ENCODE measurements around the gene MBNL2. TPM values are rescaled to one million over a fixed set of nuclear protein-coding genes. Genes with fewer than 3 reads are reported as not detected.

MBNL2 gene
- total RNA-seq, 3 donors from 2014 or later (not counting 1 experiment from before 2014, with no cell fraction given) = 30.9 to 38.3 (median 33.1) TPM

DNA sequence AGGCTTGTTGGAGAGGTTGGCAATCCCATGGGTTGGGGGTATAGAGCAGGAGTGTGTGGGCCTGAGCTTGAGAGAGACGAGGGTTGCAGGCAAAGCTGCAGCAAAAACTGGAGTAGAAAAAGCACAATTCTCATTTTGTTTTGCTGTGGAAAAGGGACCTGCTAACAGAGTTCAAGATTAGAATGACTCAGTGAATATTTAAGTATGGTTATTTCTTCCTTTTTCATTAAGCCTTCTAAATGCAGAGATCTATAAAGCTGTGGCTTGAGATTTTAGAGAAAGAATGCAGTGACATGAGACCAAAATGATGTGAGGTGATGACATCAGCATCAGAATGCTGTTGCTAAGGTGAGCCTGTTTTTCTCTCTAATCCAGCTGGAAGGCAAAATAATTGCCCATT lies 10.8 kb upstream of the MBNL2 start:
- H3K4me3 ChIP-seq (ENCODE audit: low read length) = no peak overlapping the region
- WGBS (ENCODE audit: insufficient coverage) = 96% methylated on average over 1 of the region's 1 CpG
- H3K27me3 ChIP-seq (ENCODE audit: control insufficient read depth, insufficient read depth, low read length) = no peaks in the 10 kb centered on the region
- TF ChIP-seq CTCF (IDR thresholded peaks at IDR 0.05) = no peak
- Mint-ChIP-seq H3K4me1 (peaks cover 15 to 16% of the 10 kb centered on the region in 2 donors), H3K27ac (no peak overlapping the region), H3K9me3 (no peaks in the 10 kb centered on the region), H3K27me3 (ENCODE audit: low read depth in 2 of 2) (peaks cover 0 to 2% of the 10 kb centered on the region in 2 donors), H3K36me3 (no peaks in the 10 kb centered on the region), H3K4me3 (no peak overlapping the region)
- H3K9me3 ChIP-seq (ENCODE audit: control insufficient read depth, insufficient read depth, low read length) = no peaks in the 10 kb centered on the region
- no peaks in the 10 kb centered on the region for H3K36me3 ChIP-seq (ENCODE audit: control insufficient read depth, insufficient read depth, low read length)
- peaks cover 21% of the 10 kb centered on the region for H3K4me1 ChIP-seq (ENCODE audit: control insufficient read depth, insufficient read depth, low read length)
- no peak for DNase-seq
- no peak for ATAC-seq
- H3K27ac ChIP-seq (ENCODE audit: low read length) = no peak overlapping the region
- intact Hi-C loops (cut with micrococcal nuclease) = no loop called here

- Mint-ChIP-seq H3K4me1 (peaks cover 15 to 16% of the 10 kb centered on the region in 2 donors), H3K9me3 (no peaks in the 10 kb centered on the region), H3K36me3 (no peaks in the 10 kb centered on the region), H3K4me3 (no peak overlapping the region), H3K27ac (no peak overlapping the region), H3K27me3 (ENCODE audit: low read depth in 2 of 2) (peaks cover 0 to 2% of the 10 kb centered on the region in 2 donors)
- Histone ChIP-seq H3K4me1 (ENCODE audit: control insufficient read depth, insufficient read depth, low read length) (peaks cover 21% of the 10 kb centered on the region), H3K9me3 (ENCODE audit: control insufficient read depth, insufficient read depth, low read length) (no peaks in the 10 kb centered on the region), H3K36me3 (ENCODE audit: control insufficient read depth, insufficient read depth, low read length) (no peaks in the 10 kb centered on the region), H3K27ac (ENCODE audit: low read length) (no peak overlapping the region), H3K4me3 (ENCODE audit: low read length) (no peak overlapping the region), H3K27me3 (ENCODE audit: control insufficient read depth, insufficient read depth, low read length) (no peaks in the 10 kb centered on the region)
- ATAC-seq (no peak), DNase-seq (no peak)
- no peak for TF ChIP-seq CTCF (IDR thresholded peaks at IDR 0.05)
- intact Hi-C loops (cut with micrococcal nuclease) = no loop called here
- WGBS (ENCODE audit: insufficient coverage) = 95% methylated on average over 4 of the region's 4 CpGs
Observed at GRCh38 chr13:97212004-97212403, 10.1 kb upstream of the MBNL2 start.

DNA sequence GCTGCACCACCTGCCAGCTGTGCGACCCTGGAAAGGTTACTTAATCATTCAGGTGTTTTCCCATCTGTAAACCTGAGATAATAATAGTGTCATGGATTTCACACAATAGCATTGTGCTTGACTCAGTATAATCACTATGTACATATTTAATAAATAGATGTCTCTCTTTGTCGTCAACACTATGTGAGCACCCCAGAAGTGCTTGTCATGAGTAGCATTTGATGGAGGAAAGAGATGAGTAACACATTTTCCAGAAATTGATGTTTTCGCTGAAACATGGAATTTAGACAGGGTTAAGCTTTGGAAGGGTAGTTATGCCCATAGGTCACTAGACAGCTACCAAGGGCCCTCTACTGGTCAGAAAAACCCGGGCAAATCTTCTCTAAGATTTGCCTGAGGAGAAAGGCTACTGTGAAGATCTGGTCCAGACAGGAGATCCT lies 9.5 kb upstream of the MBNL2 start:
- Histone ChIP-seq H3K4me3 (ENCODE audit: low read length) (no peak overlapping the region), H3K36me3 (ENCODE audit: control insufficient read depth, insufficient read depth, low read length) (no peaks in the 10 kb centered on the region), H3K4me1 (ENCODE audit: control insufficient read depth, insufficient read depth, low read length) (peaks cover 21% of the 10 kb centered on the region), H3K9me3 (ENCODE audit: control insufficient read depth, insufficient read depth, low read length) (no peaks in the 10 kb centered on the region), H3K27ac (ENCODE audit: low read length) (no peak overlapping the region), H3K27me3 (ENCODE audit: control insufficient read depth, insufficient read depth, low read length) (no peaks in the 10 kb centered on the region)
- no peak for TF ChIP-seq CTCF (IDR thresholded peaks at IDR 0.05)
- ATAC-seq = no peak
- H3K4me3 Mint-ChIP-seq = no peak overlapping the region
- H3K36me3 Mint-ChIP-seq = no peaks in the 10 kb centered on the region
- DNase-seq = no peak
- intact Hi-C loops (cut with micrococcal nuclease) = no loop called here
- H3K9me3 Mint-ChIP-seq = no peaks in the 10 kb centered on the region
- WGBS (ENCODE audit: insufficient coverage) = 70% methylated on average over 4 of the region's 4 CpGs
- no peak overlapping the region for H3K27ac Mint-ChIP-seq
- H3K27me3 Mint-ChIP-seq (ENCODE audit: low read depth in 2 of 2) = peaks cover 0 to 2% of the 10 kb centered on the region in 2 donors
- H3K4me1 Mint-ChIP-seq = peaks cover 15 to 16% of the 10 kb centered on the region in 2 donors

DNA sequence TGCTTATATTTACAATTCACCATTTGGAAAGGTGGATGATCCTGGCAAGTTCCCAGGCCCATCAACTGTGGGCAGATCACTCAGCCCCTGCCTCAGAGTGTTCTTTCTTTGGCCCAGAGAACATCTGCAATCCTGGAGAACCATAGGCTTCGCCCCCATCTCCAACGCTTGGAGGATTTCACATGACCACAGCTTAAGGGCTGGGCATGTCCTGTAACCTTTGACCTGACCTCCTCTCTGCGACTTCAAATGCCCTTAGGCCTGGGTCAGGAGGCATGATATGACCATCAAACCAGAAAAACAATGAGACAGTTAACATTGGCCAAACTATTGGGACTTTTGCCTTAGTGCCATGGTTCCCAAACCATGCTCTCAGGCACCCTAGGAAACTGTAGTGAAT lies 7.2 kb upstream of the MBNL2 start:
- Histone ChIP-seq H3K27me3 (ENCODE audit: control insufficient read depth, insufficient read depth, low read length) (no peaks in the 10 kb centered on the region), H3K9me3 (ENCODE audit: control insufficient read depth, insufficient read depth, low read length) (no peaks in the 10 kb centered on the region), H3K4me1 (ENCODE audit: control insufficient read depth, insufficient read depth, low read length) (peaks cover 17% of the 10 kb centered on the region), H3K4me3 (ENCODE audit: low read length) (no peak overlapping the region), H3K27ac (ENCODE audit: low read length) (no peak overlapping the region), H3K36me3 (ENCODE audit: control insufficient read depth, insufficient read depth, low read length) (no peaks in the 10 kb centered on the region)
- Mint-ChIP-seq H3K9me3 (no peaks in the 10 kb centered on the region), H3K27me3 (ENCODE audit: low read depth in 2 of 2) (peaks cover 0 to 2% of the 10 kb centered on the region in 2 donors), H3K4me3 (no peak overlapping the region), H3K27ac (no peak overlapping the region), H3K36me3 (no peaks in the 10 kb centered on the region), H3K4me1 (peaks cover 15 to 16% of the 10 kb centered on the region in 2 donors)
- intact Hi-C loops (cut with micrococcal nuclease) = no loop called here
- 96% methylated on average over 3 of the region's 3 CpGs for WGBS (ENCODE audit: insufficient coverage)
- DNase-seq (no peak), ATAC-seq (no peak)
- TF ChIP-seq CTCF (IDR thresholded peaks at IDR 0.05) = no peak
